ENCODE measurements around the gene ELL.

The ELL gene

DNA sequence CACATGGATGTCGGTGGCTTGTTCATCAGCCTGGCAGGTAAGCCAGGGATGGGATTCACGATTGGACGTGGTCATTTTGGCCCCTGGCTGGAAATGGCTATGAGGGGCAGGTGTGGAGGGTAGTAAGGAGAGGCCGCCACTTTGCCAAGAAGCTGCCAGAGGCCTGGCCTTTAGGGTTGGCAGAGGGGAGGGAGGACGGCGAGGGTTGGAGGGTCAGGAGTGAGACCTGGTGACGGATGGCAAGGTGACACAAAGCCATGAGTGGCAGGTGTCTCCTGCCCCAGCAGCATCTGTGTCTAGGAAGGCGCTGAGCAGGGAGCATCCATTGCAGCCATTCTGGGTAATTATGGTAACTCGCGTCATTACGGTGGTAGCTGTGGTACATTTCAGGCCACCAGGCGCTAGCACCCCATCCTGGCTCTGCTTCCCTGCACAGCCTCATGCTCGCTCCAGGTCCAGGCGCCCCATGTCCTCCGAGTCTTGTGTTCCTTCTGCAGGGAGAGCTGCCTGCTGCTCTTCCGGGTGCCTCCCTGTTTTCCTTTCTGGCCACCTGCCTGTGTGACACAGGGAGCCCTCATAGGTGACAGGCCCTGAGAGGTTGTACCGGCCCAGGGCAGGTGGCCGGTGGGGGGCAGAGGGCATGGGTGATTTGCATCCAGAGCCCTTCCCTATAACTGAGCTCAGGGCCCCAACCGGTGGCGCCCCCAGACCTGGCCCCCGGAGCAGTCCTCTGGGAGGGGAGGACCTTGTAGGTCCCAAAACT is 98.4 kb downstream of the ELL start:
- TF ChIP-seq GATA3 (IDR thresholded peaks at IDR 0.05; ENCODE audit: low read depth, low read length) (no peak), GATA2 (IDR thresholded peaks at IDR 0.05; ENCODE audit: low read depth, low read length) (no peak)

DNA sequence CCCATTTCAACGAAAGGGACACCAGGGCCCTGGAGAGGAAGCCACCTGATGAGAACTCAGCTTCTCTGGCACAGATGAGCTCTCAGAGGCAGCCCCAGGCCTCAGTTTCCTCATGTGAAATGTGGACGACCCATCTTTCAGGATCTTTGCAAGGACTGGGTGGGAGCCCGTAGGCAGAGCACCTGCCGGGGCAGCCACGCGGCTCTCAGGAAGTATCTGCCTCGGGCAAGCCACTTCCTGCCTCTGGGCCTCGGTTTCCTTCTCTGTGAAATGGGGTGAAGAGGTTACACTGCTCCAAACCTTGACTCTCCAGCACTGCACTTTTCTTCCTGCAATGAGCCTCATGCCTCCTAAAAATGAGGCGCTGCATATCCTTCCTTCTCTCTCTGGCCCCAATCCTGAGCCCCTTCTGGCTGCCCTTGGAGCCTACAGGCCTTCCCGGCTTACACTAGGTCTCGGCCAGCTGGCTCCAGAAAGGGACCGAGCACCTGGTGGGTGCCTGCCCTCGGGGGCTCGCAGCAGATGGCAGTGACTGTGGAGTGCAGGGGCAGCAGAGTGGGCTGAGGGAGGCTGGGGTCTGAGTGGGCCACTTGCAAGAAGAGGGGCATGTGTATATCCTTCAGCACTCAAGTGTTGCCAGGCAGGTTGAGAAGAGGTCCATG is 99.2 kb downstream of the ELL start:
- no peak for TF ChIP-seq GATA3 (IDR thresholded peaks at IDR 0.05; ENCODE audit: low read depth, low read length)
- TF ChIP-seq GATA2 (IDR thresholded peaks at IDR 0.05; ENCODE audit: low read depth, low read length) = no peak

DNA sequence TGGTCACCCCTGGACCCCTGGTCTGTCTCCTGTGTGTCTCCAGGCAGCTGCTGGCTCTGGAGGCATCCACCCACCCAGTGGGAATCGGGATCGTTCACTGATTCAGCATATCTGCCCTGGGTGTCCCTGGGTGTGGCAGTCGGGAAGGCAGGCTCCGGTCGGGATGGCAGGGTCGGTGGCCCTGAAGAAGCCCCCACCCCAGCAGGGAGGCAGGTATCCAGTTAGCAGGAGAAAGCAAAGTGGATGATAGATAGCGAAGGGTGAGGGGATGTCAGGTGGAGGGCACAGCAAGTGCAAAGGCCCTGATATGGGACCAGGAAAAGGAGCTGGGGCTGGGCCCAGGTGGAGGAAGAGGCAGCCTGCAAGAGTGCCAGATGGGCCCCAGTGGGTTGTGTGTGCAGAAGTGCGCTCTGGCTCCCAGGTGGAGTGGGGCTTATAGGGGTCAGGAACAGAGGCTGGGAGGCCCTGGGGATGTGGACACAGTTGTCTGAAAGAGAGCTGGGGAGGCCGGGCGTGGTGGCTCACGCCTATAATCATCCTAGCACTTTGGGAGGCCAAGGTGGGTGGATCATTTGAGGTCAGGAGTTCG is 100.4 kb downstream of the ELL start:
- TF ChIP-seq GATA3 (IDR thresholded peaks at IDR 0.05; ENCODE audit: low read depth, low read length) (no peak), GATA2 (IDR thresholded peaks at IDR 0.05; ENCODE audit: low read depth, low read length) (no peak)

DNA sequence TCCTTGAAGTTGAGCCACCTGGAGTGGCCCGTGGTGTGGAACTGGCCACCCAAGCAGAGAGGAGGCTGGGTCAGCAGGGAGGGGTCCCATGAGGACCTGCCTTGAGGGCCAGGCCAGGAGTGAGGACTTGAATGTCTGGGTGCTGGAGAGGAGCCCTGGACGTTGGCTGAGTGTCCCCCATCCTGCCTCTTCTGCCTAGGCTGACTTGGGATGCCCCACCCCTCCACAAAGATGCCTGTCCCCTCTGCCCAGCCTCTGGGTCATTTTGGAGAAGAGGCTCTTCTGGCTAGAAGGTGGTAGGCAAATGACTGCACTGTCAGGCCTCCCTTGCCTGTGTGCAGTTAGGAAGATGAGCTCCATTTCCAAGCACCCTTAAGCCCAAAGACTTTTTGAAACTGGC is 100.9 kb downstream of the ELL start:
- TF ChIP-seq GATA2 (IDR thresholded peaks at IDR 0.05; ENCODE audit: low read depth, low read length) = no peak
- TF ChIP-seq GATA3 (IDR thresholded peaks at IDR 0.05; ENCODE audit: low read depth, low read length) = no peak

DNA sequence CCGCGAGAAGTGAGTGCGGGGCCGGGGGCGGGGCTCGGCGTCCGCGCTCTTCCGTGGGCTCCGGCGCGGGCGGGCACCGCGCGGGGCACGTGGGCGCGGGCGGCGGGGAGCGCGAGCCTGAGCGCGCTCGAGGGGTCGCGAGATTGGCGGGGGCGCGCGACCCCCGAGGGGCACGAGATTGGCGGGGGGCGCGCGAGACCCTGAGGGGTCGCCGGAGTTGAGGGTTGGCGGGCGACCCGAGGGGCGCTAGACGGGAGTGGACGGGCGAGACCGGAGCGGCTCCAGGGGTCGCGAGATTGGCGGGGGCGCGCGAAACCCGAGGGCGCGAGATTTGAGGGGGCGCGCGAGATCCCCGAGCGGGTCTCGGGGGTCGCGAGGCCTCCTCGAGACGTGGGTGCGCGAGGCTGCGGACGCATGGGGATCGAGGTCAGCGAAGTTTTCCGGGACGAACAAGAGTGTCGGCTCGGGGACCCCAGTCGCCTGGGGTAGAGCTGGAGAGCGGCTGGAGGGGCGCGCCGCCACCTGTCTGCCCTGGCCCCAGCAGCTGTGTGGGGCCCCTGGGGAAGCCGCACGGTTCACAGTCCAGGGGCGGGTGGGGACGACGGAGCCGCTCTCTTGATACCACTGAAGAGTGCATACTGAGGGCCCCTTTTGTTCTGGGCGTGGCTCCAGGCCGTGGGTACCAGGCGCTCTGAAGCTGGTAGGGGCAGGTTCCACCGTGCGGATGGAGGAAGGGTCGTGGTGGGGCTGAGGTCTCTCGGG is 102.0 kb downstream of the ELL start:
- TF ChIP-seq GATA2 (IDR thresholded peaks at IDR 0.05; ENCODE audit: low read depth, low read length) = no peak
- no peak for TF ChIP-seq GATA3 (IDR thresholded peaks at IDR 0.05; ENCODE audit: low read depth, low read length)

DNA sequence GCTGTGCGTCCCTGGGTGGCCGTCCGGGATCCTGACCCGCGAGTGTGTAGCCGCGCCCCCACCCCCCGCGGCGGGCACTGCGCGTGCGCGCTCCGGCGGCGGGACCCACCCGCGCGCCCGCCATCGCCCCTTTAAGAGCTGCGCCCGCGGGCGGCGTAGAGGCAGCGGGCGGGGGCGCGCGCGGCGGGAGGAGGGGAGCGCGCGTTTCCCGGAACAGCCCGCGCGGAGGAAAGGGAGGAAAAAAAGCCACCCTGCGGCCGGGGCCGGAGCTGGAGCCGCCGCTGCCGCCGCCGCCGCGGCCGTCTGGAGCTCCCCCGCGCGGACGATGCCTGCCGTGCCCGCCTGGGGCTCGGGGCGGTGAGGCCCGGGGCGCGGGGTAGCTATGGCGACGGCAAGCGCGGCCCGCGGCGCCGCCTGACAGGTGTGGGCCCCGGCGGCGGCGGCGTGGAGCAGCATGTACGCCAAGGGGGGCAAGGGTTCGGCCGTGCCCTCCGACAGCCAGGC is 102.6 kb downstream of the ELL start, which contains the start of gene SSBP4:
Gene SSBP4 (plus strand): TSS at position 204 of the 504 bp plus-strand sequence. CDS start 251 bp downstream, at position 455.
- TF ChIP-seq GATA2 (IDR thresholded peaks at IDR 0.05; ENCODE audit: low read depth, low read length) = no peak
- TF ChIP-seq GATA3 (IDR thresholded peaks at IDR 0.05; ENCODE audit: low read depth, low read length) = no peak

DNA sequence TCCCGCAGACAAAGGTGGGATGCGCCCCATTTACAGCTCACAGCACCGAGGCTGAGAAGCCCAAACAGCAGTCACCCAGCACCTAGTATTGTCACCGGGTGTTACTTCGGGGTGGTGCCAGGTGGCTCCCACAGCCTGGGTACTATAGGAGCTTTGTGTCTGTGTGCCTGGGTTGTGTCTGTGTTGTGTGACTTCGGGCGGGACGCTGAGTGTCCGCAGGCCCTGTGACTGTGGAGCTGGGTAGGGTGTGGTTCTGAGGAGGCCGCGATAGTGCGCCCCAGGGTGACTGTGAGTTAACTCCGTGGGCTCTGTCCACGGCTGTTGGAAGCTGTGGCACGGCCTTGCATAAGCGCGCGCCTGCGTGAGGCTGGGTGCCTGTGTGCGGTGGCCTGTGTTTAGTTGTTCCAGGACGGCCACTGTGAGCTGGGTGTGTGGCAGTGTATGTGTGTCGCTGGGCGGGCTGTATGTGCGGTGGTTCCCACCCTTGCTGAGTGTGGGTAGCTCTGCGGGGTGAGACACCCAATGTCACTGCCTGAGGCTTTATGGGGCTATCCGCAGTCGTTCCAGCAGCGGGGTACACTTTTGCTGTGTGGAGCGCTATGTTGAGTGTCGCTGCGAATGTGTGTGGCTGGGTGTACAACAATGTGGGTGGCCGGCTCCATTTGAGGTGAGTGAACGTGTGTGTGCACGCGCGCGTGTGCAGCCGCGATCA is 103.2 kb downstream of the ELL start:
- no peak for TF ChIP-seq GATA3 (IDR thresholded peaks at IDR 0.05; ENCODE audit: low read depth, low read length)
- TF ChIP-seq GATA2 (IDR thresholded peaks at IDR 0.05; ENCODE audit: low read depth, low read length) = no peak

DNA sequence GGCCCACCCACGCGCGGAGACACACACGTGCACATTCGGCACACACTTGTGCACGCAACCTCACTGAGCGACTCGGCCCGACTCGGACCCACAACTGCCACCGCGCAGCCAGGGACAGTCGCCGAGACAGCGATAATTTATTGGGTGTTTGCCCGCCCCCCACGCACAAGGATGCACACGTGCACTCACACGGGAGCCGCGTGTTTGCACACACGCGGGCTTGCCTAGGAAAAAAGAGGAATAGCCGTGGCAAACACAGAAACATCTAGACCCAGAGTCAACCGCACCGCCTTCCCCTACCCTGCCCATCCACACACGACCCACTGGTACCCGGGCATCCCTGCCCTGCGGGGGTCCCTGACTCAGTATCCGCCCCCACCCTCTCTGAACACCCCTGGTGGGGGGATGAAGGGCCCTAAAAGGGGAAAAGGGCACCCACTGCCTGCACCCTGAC is 103.8 kb downstream of the ELL start:
- TF ChIP-seq GATA3 (IDR thresholded peaks at IDR 0.05; ENCODE audit: low read depth, low read length) (no peak), GATA2 (IDR thresholded peaks at IDR 0.05; ENCODE audit: low read depth, low read length) (no peak)

DNA sequence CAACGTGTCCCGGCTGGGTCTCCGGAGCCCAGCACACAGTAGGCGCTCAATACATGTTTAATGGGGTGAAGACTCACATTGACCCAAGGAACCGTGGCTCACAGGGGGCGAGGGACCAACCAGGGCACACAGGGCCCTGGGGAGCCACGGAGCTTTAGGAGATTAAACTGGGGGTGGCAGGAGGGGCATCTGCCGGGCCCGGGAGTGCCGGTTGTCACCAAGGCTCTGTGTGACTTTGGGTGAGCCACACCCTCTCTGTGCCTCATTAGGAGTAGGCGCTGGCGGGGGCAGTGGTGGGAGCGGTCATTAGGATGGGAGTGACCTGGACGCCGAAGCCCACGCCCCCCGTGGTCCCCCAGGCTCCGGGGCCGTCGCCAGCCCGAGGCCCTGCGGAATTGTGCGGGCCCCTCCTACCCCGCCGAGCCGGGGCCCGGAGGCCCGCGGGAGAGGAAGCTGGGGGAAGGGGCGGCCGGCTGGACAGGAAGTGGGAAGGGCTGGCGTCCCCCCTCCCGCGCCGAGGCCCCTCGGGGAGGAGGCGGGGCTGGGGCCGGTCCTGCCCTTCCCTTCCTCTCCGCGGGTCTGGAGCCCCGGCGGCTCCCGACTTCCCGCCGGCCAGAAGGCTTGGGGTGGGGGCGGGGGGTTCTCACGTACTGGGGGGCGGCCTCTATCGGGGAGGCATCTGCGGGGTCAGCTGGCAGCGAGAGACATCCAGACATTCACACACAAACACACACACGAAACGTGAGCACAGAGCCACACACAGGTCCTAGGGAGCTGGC is 104.4 kb downstream of the ELL start:
- no peak for TF ChIP-seq GATA2 (IDR thresholded peaks at IDR 0.05; ENCODE audit: low read depth, low read length)
- no peak for TF ChIP-seq GATA3 (IDR thresholded peaks at IDR 0.05; ENCODE audit: low read depth, low read length)

DNA sequence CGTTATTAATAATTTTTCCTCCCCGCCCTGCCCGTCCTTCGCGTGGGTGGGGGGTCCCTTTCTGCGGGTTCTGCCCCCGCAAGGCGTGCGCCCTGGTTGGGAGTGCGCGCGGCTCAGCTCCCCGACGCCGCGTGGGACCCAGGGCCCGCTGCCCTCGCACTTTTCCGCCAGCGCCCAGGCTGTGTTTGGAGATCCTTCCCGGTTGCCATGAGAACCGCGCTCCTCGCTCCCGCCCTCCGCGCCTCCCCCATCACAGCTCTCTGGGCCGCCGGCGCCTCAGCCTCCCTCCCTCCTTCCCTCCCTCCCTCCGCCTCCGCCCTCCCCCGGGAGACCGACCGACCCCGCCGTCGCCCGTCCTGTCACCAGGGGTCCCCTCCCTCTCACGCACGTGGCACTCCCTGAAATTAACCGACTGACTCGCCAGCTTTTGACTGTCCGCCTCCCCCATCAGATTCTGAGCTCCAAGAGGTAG is 105.1 kb downstream of the ELL start:
- TF ChIP-seq GATA2 (IDR thresholded peaks at IDR 0.05; ENCODE audit: low read depth, low read length) (no peak), GATA3 (IDR thresholded peaks at IDR 0.05; ENCODE audit: low read depth, low read length) (no peak)

DNA sequence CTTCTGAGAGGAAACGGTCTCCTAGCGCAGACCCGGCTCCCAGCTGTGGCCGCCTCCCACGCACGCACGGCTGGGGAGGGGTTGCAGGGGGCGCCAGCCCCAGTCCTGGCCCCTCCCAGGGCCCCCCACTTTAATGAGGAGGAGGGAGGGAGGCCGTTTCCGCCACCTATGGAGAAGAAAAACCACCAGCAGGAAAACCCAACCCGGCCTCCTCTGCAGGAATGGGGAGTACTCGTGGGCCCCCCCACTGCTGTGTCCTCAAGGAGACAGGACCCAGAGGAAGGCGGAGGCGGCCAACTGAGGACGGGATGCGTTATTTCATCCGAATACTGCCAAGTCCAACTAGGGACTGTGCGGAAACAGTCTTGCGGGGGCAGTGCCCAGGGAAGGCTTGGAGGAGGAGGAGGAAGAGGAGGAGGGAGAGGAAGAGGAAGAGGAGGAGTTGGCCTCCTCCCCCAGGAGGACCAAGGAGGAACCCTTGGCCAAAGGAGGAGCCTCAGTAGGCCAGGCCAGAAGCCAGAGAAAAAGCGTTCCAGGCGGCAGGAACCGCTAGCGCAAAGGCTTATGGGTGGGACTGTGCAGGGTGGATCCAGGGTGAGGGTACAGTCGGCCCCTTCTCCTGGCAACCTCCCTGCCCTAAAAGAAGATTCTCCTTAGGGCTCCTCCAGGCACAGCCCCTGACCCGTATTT is 106.5 kb downstream of the ELL start:
- no peak for TF ChIP-seq GATA3 (IDR thresholded peaks at IDR 0.05; ENCODE audit: low read depth, low read length)
- TF ChIP-seq GATA2 (IDR thresholded peaks at IDR 0.05; ENCODE audit: low read depth, low read length) = no peak

Measured in SH-SY5Y (cell line).